Vagina (tissue), 2 donors: Measurements from ENCODE around the gene ST3GAL6. TPM values are rescaled to one million over a fixed set of nuclear protein-coding genes. Genes with fewer than 3 reads are reported as not detected.

Experiments
- DNase-seq, 2 donors: peaks; one replicate each; pipeline ENCODE4 v3.0.0-alpha.2; 2017; ENCODE audit errors: extremely low spot score in 2 of 2
- H3K27ac ChIP-seq: fragments of 200-600 bp; sonication (generic); one replicate; pipeline ENCODE4 v1.5.1; 2019
- H3K27me3 ChIP-seq: fragments of 200-600 bp; sonication (generic); one replicate; pipeline ENCODE4 v1.5.1; 2019
- H3K36me3 ChIP-seq, 2 donors: fragments of 200-600 bp; sonication (generic); one replicate each; pipeline ENCODE4 v1.5.1; 2017 to 2019
- H3K4me1 ChIP-seq: fragments of 200-600 bp; sonication (generic); one replicate; pipeline ENCODE4 v1.5.1; 2019
- H3K4me3 ChIP-seq, 2 donors: fragments of 200-600 bp; sonication (generic); 1 replicate in 1 of 2; 2 replicates in 1 of 2; pipeline ENCODE4 v1.5.1; 2016 to 2019
- H3K9me3 ChIP-seq: fragments of 200-600 bp; sonication (generic); one replicate; pipeline ENCODE4 v1.5.1; 2019
- CTCF ChIP-seq, 3 experiments: fragments of 450-650 bp in 2 of 3; fragments of 200-600 bp in 1 of 3; sonication (generic) in 1 of 3; IDR thresholded peaks; one replicate each; pipeline ENCODE4 v1.5.1; 2017 to 2019; ENCODE audit warnings: antibody characterized with exemption in 3 of 3, mild to moderate bottlenecking in 2 of 3, moderate library complexity in 2 of 3
- POLR2A ChIP-seq, 2 donors: fragments of 450-650 bp; IDR thresholded peaks; one replicate each; pipeline ENCODE4 v1.6.1; 2017; ENCODE audit warnings: antibody characterized with exemption in 2 of 2, mild to moderate bottlenecking in 2 of 2, moderate library complexity in 2 of 2
- POLR2AphosphoS5 ChIP-seq, 2 donors: sonication (generic); formaldehyde crosslinking; IDR thresholded peaks; one replicate each; pipeline ENCODE4 v1.9.0; 2017; ENCODE audit warnings: antibody characterized with exemption in 2 of 2, mild to moderate bottlenecking in 2 of 2, low read depth in 1 of 2; ENCODE audit not compliant: insufficient read depth in 1 of 2
- intact Hi-C: fragments of 100-400 bp; cut with DNase I; formaldehyde crosslinking; loops from one replicate; pipeline ENCODE4 v1.15.1; 2023
- total RNA-seq: library from RNA; depleted of rRNA; stranded (reverse); fragments of >200 nt; gene quantifications from one replicate; pipeline ENCODE4 v1.2.3, GENCODE V29; 2016

The ST3GAL6 gene
- total RNA-seq, 1 donor from 2014 or later = 1.7 TPM

GRCh38 chr3:98779541-98780335, 16.6 kb downstream of the ST3GAL6 start:
- Histone ChIP-seq H3K4me1 (peaks cover 18% of the 10 kb centered on the region), H3K36me3 (no peaks in the 10 kb centered on the region), H3K27ac (peak overlapping the region; percentile 3), H3K4me3 (no peak overlapping the region), H3K27me3 (no peaks in the 10 kb centered on the region), H3K9me3 (no peaks in the 10 kb centered on the region)
- TF ChIP-seq POLR2A (IDR thresholded peaks at IDR 0.05) (no peak), POLR2AphosphoS5 (IDR thresholded peaks at IDR 0.05; ENCODE audit: insufficient read depth in 1 of 2, low read depth in 1 of 2) (no peak), CTCF (IDR thresholded peaks at IDR 0.05) (no peak)
- intact Hi-C loops = no loop called here
- DNase-seq = no peak

- Histone ChIP-seq H3K4me1 (peaks cover 18% of the 10 kb centered on the region), H3K4me3 (no peak overlapping the region), H3K36me3 (no peaks in the 10 kb centered on the region), H3K27ac (no peak overlapping the region), H3K9me3 (no peaks in the 10 kb centered on the region), H3K27me3 (no peaks in the 10 kb centered on the region)
- DNase-seq = no peak
- intact Hi-C loops = no loop called here
- no peak for TF ChIP-seq CTCF (IDR thresholded peaks at IDR 0.05)
- no peak for TF ChIP-seq POLR2A (IDR thresholded peaks at IDR 0.05)
Observed at GRCh38 chr3:98780343-98780742, 17.2 kb downstream of the ST3GAL6 start.

GRCh38 chr3:98782824-98783500, 19.8 kb downstream of the ST3GAL6 start:
- no peaks in the 10 kb centered on the region for H3K27me3 ChIP-seq
- intact Hi-C loops = no loop called here
- H3K4me1 ChIP-seq = peaks cover 11% of the 10 kb centered on the region

GRCh38 chr3:98784042-98784441, 20.9 kb downstream of the ST3GAL6 start:
- no peak for DNase-seq
- H3K9me3 ChIP-seq = no peaks in the 10 kb centered on the region
- no peak for TF ChIP-seq CTCF (IDR thresholded peaks at IDR 0.05)
- no peak for TF ChIP-seq POLR2A (IDR thresholded peaks at IDR 0.05)
- no peak for TF ChIP-seq POLR2AphosphoS5 (IDR thresholded peaks at IDR 0.05; ENCODE audit: insufficient read depth in 1 of 2, low read depth in 1 of 2)
- intact Hi-C loops = no loop called here
- no peaks in the 10 kb centered on the region for H3K36me3 ChIP-seq
- H3K27me3 ChIP-seq = no peaks in the 10 kb centered on the region
- H3K4me1 ChIP-seq = no peaks in the 10 kb centered on the region
- no peak overlapping the region for H3K4me3 ChIP-seq
- H3K27ac ChIP-seq = no peak overlapping the region

More at GRCh38 chr3:98782824-98783500, 19.8 kb downstream of the ST3GAL6 start:
- Histone ChIP-seq H3K27ac (no peak overlapping the region), H3K36me3 (no peaks in the 10 kb centered on the region), H3K4me3 (no peak overlapping the region), H3K9me3 (no peaks in the 10 kb centered on the region)
- TF ChIP-seq POLR2AphosphoS5 (IDR thresholded peaks at IDR 0.05; ENCODE audit: insufficient read depth in 1 of 2, low read depth in 1 of 2) (no peak), POLR2A (IDR thresholded peaks at IDR 0.05) (no peak), CTCF (IDR thresholded peaks at IDR 0.05) (no peak)
- DNase-seq = no peak
